ENCODE data around the gene KCNG1.
A peak's percentile ranks its signal among the peaks of the same experiment; 100 is the strongest.

The KCNG1 gene

DNA sequence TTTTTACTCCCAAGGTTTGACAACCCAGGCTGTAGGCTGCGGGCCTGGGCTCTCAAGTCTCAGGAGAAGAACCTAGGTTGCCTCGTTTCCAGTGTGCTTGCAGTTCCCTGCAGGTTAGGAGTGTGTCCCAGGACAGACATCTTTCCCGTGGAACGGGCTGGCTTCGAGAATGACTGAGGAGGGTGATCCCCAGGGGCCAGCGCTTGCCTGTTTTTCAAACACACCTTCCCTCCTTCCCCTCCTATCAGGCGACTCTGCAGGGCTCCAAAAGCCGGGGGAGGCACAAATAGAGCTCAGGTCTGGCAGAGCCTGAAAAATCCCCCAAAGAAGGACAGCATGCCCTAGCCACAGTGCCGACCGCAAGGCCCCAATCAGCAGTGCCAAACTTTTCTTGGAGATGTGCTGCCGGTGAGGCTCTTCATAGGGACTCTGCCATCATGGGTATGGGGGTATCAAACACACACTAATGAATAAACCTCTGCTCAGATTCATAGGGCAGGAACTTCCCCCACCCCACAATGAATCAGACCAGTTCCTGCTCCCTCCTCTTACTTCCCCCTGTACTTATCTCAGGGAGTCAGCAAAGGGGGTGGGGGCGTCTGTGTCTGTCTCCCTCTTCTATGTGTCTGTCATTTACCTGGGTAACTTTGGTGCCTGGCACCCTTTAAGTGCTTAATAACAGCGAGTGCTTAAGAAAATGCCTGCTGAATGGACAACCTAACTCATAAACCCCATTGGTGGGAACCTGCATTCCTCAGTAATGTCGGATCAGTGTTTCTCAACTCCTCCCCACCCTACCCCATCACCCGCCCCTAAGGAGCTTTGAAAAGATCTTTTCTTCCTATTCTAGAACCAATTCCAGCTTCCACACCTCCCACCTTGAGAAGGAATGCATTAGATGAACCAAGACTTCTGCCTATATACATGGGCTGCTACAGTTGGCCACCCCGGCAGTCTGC lies 1.6 kb downstream of the KCNG1 start:
- DNase-seq (ENCODE audit: low read depth), result no peak
- TF ChIP-seq, protein P1, sequence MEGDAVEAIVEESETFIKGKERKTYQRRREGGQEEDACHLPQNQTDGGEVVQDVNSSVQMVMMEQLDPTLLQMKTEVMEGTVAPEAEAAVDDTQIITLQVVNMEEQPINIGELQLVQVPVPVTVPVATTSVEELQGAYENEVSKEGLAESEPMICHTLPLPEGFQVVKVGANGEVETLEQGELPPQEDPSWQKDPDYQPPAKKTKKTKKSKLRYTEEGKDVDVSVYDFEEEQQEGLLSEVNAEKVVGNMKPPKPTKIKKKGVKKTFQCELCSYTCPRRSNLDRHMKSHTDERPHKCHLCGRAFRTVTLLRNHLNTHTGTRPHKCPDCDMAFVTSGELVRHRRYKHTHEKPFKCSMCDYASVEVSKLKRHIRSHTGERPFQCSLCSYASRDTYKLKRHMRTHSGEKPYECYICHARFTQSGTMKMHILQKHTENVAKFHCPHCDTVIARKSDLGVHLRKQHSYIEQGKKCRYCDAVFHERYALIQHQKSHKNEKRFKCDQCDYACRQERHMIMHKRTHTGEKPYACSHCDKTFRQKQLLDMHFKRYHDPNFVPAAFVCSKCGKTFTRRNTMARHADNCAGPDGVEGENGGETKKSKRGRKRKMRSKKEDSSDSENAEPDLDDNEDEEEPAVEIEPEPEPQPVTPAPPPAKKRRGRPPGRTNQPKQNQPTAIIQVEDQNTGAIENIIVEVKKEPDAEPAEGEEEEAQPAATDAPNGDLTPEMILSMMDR (IDR thresholded peaks at IDR 0.05; ENCODE audit: low read depth, low read length, missing control alignments), result no peak
- H3K4me3 ChIP-seq (ENCODE audit: low read depth, low read length), result no peak overlapping the region

DNA sequence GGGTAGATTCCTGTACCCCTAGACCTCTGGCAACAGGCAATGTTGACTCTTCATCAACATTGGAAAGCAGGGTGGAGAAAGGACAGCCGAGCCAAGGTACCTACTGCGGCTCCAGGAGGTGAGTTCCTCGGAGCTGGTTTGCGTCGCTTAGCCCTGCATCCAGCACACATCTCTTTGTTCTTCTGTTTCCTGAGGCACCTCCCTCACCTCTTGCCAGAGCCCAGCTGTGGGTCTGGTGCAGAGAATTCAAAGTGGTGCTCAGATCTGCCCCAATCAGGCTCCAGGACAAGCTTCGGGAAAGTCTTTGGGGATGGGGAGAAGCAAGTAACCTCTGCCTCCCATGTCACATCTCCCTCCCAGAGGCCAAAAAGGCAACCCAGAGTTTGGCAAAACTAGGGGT lies 2.2 kb downstream of the KCNG1 start:
- H3K4me3 ChIP-seq (ENCODE audit: low read depth, low read length), result no peak overlapping the region
- no peak for DNase-seq (ENCODE audit: low read depth)
- TF ChIP-seq, protein P1 (IDR thresholded peaks at IDR 0.05; ENCODE audit: low read depth, low read length, missing control alignments), result no peak

DNA sequence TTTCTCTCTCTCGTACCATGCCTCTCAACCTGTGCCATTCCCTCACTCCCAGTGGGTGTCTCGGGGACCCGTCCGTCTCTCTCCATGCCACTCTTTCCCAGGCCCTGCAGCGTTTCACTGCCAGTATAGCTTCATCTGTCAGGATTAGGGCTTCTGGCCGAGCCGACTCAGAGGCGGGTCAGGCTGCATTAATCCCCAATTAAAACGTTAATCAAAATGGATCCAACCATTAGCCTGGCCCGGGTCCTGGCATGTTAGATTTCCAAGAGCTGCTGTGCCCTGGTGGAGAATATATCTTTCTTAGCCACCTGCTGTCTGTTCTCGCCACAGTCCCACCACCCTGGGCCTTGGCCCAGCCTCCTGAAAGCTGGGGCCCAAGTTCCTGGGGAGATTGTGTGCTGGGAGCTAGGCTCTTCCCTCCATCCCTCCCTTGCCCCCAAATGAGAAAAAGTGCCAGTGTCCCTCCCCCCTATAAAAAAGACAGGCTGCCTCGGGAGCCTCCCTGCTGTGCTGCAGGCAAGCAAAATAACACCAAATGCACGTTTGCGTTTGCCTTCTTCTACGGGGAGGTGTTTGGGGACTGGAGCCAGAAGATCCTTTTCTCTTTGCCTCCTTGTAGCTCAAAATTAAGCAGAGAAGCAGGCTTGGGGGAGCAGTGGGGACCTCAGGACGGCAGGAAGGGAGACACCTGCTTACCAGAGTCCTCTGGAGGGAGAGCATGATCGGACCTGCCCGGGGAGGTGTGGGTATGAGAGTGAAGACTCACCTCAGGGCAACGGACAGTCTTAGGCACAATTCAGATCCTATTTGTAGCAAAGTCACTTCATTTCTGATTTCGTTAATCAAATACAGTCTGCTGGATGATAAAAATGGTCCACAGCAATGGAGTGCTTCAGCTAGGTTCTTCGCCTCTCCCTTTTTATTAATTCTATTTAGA lies 3.0 kb downstream of the KCNG1 start:
- H3K4me3 ChIP-seq (ENCODE audit: low read depth, low read length), result no peak overlapping the region
- no peak for DNase-seq (ENCODE audit: low read depth)
- TF ChIP-seq, protein P1 (IDR thresholded peaks at IDR 0.05; ENCODE audit: low read depth, low read length, missing control alignments), result no peak

DNA sequence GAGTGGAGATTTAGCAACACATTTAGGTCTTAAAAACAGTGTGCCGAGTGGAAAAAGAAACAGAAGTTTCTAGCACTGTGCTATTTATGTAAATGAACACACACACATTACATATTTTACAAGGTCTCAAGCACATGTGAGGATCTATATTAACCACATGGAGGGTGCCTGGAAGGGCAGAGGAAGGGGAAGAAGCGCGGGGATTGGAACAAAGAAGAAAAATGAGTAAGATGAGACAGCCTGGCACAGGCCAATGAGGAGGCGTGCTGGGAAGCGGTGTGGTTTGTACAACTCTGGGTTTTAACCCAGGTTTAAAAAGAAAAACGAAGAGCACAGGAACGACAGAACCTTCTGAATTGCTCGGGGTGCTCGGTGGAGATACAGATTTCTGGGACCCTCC lies 5.7 kb downstream of the KCNG1 start:
- TF ChIP-seq, protein P1 (IDR thresholded peaks at IDR 0.05; ENCODE audit: low read depth, low read length, missing control alignments), result no peak
- DNase-seq (ENCODE audit: low read depth), result no peak
- no peak overlapping the region for H3K4me3 ChIP-seq (ENCODE audit: low read depth, low read length)

DNA sequence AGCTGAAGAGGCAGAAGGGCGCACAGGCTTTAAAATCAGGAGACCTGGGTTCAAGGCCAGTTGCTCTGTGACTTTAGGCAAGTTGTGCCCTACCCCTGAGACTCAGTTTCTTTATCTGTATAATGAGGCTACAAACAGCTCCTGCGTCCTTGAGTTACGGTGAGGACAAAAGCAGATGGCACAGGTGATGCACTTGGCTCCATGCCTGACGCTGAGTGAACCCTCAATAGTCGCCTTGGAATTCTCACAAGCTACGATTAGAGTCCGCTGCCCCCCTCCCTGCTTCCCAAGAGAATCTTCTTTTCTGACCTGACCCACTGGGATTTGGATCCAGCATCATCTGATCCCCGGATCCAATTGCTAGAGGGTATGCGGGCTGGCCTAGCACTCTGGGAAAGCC lies 6.4 kb downstream of the KCNG1 start:
- DNase-seq (ENCODE audit: low read depth), result no peak
- TF ChIP-seq, protein P1 (IDR thresholded peaks at IDR 0.05; ENCODE audit: low read depth, low read length, missing control alignments), result no peak
- H3K4me3 ChIP-seq (ENCODE audit: low read depth, low read length), result no peak overlapping the region

DNA sequence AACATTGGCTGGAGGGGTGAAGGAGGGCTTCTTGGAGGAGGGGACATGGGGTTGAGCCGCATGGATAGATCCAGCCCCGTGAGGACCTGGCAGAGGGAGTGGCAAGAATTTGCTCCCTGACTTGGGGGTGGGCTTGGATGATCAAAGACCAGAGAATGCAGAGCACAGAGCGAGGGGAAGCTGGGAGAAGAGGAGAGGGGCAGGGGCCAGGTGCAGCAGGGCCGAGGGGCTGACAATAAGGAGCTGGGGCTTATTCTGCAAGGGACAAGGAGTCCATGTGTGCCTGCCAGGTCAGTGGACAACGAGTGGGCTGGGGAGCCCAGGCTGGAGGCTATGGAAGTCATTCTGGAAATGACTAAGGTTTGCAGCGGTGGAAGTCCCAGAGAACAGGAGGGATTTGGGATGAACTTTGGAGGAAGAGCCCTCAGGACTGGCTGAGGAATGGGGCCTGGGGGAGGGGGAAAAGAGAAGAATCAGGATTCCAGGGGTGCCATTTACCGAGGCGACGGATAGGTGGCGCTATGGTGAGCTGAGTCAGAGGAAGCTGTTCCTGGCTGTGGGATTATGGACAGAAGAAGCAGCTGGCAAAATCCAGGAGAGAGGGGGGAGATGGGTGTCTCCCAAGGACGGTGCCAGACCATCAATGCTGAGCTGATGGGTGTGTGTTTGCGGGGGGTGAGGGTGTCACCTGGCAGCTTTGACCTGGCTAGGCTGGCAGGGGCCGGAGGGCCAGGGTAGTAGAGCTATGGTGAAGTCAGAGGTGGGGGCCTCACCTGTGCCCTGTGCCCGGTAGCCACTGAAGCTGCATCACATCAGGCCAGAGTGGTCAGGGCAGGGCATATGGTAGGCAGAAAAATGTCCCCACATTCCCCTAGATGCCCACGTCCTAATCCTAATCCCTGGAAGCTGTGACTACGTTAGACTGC lies 7.8 kb downstream of the KCNG1 start:
- no peak overlapping the region for H3K4me3 ChIP-seq (ENCODE audit: low read depth, low read length)
- DNase-seq (ENCODE audit: low read depth), result no peak
- TF ChIP-seq, protein P1 (IDR thresholded peaks at IDR 0.05; ENCODE audit: low read depth, low read length, missing control alignments), result peak; percentile 82
